HEK293 (cell line): Measurements from ENCODE around the gene MED14.

Source experiments
- CTCF ChIA-PET: fragments of 350-600 bp; formaldehyde crosslinking; extraction: SDS; loops from one replicate; lab custom pipeline; 2021; ENCODE audit warnings: antibody characterized with exemption; lab: Yijun Ruan, JAX
- POLR2A ChIA-PET: fragments of 300-600 bp; formaldehyde crosslinking; extraction: SDS; loops from one replicate; lab custom pipeline; 2020; ENCODE audit warnings: antibody characterized with exemption, inconsistent platforms; lab: Yijun Ruan, JAX
- H3K27ac ChIP-seq: fragments of 200-500 bp; sonication (Bioruptor generic); 2 replicates; pipeline ENCODE4 v1.5.1; 2014; ENCODE audit warnings: low read depth, low read length, control low read depth, inconsistent platforms; ENCODE audit errors: extremely low read depth
- H3K36me3 ChIP-seq, 2 experiments: fragments of 200-500 bp in 1 of 2; sonication (Bioruptor generic) in 1 of 2; 1 replicate in 1 of 2; 2 replicates in 1 of 2; pipeline ENCODE4 v1.5.1; 2014 to 2017; ENCODE audit warnings: inconsistent platforms in 2 of 2, low read length in 2 of 2; ENCODE audit not compliant: control insufficient read depth in 2 of 2, insufficient read depth in 1 of 2
- H3K4me1 ChIP-seq: fragments of 200-500 bp; sonication (Bioruptor generic); 2 replicates; pipeline ENCODE4 v1.5.1; 2014; ENCODE audit warnings: mild to moderate bottlenecking, low read length, inconsistent platforms; ENCODE audit not compliant: control insufficient read depth, insufficient read depth
- H3K4me3 ChIP-seq: 2 replicates; pipeline ENCODE4 v1.5.1; 2011; ENCODE audit warnings: low read depth, mild to moderate bottlenecking, control low read depth, low read length, moderate library complexity
- H3K9me3 ChIP-seq: fragments of 200-500 bp; sonication (Bioruptor generic); 2 replicates; pipeline ENCODE4 v1.5.1; 2014; ENCODE audit warnings: low read depth, low read length, inconsistent platforms; ENCODE audit not compliant: control insufficient read depth, insufficient read depth
- EGR2 ChIP-seq: fragments of 450-650 bp; formaldehyde crosslinking; IDR thresholded peaks from 2 replicates; pipeline ENCODE4 v1.5.1; 2016; ENCODE audit warnings: low read depth, missing biosample characterization, missing genetic modification characterization
- REPIN1 ChIP-seq: fragments of 450-650 bp; formaldehyde crosslinking; IDR thresholded peaks from 2 replicates; pipeline ENCODE4 v1.5.1; 2017; ENCODE audit warnings: missing biosample characterization, missing genetic modification characterization, low read depth
- SALL2 ChIP-seq: fragments of 450-650 bp; formaldehyde crosslinking; IDR thresholded peaks from 2 replicates; pipeline ENCODE4 v1.5.0; 2017; ENCODE audit warnings: missing biosample characterization, mild to moderate bottlenecking, missing genetic modification characterization, borderline replicate concordance
- SP7 ChIP-seq: fragments of 450-650 bp; formaldehyde crosslinking; IDR thresholded peaks from 2 replicates; pipeline ENCODE4 v1.5.1; 2016; ENCODE audit warnings: missing biosample characterization, missing genetic modification characterization
- ZBTB6 ChIP-seq: fragments of 450-650 bp; formaldehyde crosslinking; IDR thresholded peaks from 2 replicates; pipeline ENCODE4 v1.5.1; 2017; ENCODE audit warnings: missing biosample characterization, missing genetic modification characterization
- ZFP69B ChIP-seq: fragments of 450-650 bp; formaldehyde crosslinking; IDR thresholded peaks from 2 replicates; pipeline ENCODE4 v1.5.1; 2016; ENCODE audit warnings: missing biosample characterization, missing genetic modification characterization
- ZNF132 ChIP-seq: fragments of 450-650 bp; formaldehyde crosslinking; IDR thresholded peaks from 2 replicates; pipeline ENCODE4 v1.5.1; 2017; ENCODE audit warnings: missing biosample characterization, missing genetic modification characterization, borderline replicate concordance
- ZNF155 ChIP-seq: fragments of 450-650 bp; formaldehyde crosslinking; IDR thresholded peaks from 2 replicates; pipeline ENCODE4 v1.5.1; 2016; ENCODE audit warnings: missing biosample characterization, missing genetic modification characterization
- ZNF398 ChIP-seq: fragments of 450-650 bp; formaldehyde crosslinking; IDR thresholded peaks from 2 replicates; pipeline ENCODE4 v1.5.1; 2017; ENCODE audit warnings: missing biosample characterization, missing genetic modification characterization
- ZNF670 ChIP-seq: fragments of 450-650 bp; formaldehyde crosslinking; IDR thresholded peaks from 2 replicates; pipeline ENCODE4 v1.5.1; 2016; ENCODE audit warnings: missing biosample characterization, missing genetic modification characterization, low read depth
- ZNF830 ChIP-seq: fragments of 450-650 bp; IDR thresholded peaks from 2 replicates; pipeline ENCODE4 v1.5.0; 2018; ENCODE audit warnings: missing biosample characterization, missing genetic modification characterization, low read depth, mild to moderate bottlenecking, moderate library complexity
- TF ChIP-seq, protein P1 (sequence below): fragments of 450-650 bp; formaldehyde crosslinking; IDR thresholded peaks from 2 replicates; pipeline ENCODE4 v1.5.1; 2017; ENCODE audit warnings: missing biosample characterization, missing genetic modification characterization
- TF ChIP-seq, protein P2 (sequence below): fragments of 450-650 bp; formaldehyde crosslinking; IDR thresholded peaks from 2 replicates; pipeline ENCODE4 v1.5.1; 2016; ENCODE audit warnings: missing biosample characterization, missing genetic modification characterization

Gene MED14

DNA sequence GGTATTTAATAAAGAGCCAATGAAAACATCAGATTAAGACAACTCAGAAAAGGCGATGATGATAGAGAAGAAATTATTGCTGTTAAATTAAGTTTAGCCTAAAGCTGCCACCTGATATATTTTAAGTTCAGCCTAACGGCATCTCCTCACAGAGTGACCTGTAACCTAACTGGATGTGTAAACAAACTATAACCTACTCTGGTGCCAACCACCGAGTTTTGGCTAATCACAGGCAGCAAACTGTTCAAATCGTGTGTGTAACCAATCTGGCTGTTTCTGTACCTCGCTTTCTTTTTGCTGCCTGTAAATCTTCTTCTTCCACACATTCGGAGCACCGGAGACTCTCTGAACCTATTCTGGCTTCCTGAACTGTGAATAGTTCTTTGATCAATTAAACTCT is 37.8 kb upstream of the MED14 start (continued):
- TF ChIP-seq EGR2 (tag by site-specific recombination) (no peak), ZNF155 (tag by site-specific recombination) (no peak), SALL2 (tag by site-specific recombination) (no peak), ZNF132 (tag by site-specific recombination) (no peak)

DNA sequence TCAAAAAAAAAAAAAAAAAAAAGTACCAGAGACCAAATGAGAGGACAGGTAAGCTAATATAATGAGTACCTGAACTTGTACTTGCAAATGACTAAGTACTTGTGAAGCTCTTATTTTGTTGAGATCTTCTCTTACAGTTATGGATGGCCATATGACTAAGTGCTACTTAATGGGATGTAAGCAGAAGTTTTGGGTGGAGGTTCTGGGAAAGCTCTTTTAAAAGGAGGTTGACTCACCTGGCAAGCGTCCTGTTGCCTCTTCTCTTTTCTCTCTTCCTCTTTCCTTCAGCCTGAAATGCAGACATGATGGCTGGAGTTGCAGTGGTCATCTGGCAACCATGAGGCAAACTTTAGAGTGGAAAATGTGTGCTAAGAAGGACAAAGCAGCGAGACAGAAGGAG is 36.9 kb upstream of the MED14 start:
- H3K4me1 ChIP-seq: no peaks in the 10 kb centered on the region
- H3K27ac ChIP-seq: no peak overlapping the region
- TF ChIP-seq ZBTB6 (tag by site-specific recombination) (no peak), ZNF670 (tag by site-specific recombination) (no peak), ZNF830 (tag by site-specific recombination) (no peak), ZNF398 (tag by site-specific recombination) (no peak), ZFP69B (tag by site-specific recombination) (no peak), REPIN1 (tag by site-specific recombination) (no peak), SALL2 (tag by site-specific recombination) (no peak)
- TF ChIP-seq, protein P1, sequence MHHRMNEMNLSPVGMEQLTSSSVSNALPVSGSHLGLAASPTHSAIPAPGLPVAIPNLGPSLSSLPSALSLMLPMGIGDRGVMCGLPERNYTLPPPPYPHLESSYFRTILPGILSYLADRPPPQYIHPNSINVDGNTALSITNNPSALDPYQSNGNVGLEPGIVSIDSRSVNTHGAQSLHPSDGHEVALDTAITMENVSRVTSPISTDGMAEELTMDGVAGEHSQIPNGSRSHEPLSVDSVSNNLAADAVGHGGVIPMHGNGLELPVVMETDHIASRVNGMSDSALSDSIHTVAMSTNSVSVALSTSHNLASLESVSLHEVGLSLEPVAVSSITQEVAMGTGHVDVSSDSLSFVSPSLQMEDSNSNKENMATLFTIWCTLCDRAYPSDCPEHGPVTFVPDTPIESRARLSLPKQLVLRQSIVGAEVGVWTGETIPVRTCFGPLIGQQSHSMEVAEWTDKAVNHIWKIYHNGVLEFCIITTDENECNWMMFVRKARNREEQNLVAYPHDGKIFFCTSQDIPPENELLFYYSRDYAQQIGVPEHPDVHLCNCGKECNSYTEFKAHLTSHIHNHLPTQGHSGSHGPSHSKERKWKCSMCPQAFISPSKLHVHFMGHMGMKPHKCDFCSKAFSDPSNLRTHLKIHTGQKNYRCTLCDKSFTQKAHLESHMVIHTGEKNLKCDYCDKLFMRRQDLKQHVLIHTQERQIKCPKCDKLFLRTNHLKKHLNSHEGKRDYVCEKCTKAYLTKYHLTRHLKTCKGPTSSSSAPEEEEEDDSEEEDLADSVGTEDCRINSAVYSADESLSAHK (tag by site-specific recombination): no peak
- H3K4me3 ChIP-seq: no peak overlapping the region
- CTCF ChIA-PET: interaction anchor here (0.9 kb wide), 1 partner anchor 168 kb away, joined by 5 read pairs; no protein-coding TSS in a partner anchor
- no peaks in the 10 kb centered on the region for H3K9me3 ChIP-seq
- POLR2A ChIA-PET: no interaction called here
- no peaks in the 10 kb centered on the region for H3K36me3 ChIP-seq

DNA sequence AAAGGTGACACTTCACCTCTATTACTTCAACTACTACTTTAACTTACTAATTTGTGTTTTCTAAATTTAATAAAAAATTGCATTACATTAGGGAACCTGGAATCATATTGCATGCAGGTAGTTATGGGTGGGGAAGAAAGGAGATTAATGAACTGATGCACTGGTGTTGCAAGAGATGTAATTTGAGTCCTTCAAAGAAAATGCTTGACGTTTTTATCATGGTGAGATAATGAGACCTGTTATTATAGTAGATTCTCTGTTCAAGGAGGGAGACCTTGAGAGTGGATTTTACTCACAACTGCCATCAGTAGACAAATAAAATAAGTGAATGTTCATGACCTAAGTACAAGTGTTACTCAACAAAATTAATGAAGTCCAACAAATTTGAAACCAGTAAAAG is 26.4 kb upstream of the MED14 start:
- Histone ChIP-seq H3K9me3 (no peaks in the 10 kb centered on the region), H3K27ac (no peak overlapping the region), H3K4me1 (peaks cover 4% of the 10 kb centered on the region; the same call in 1 of the 2 replicates), H3K36me3 (no peaks in the 10 kb centered on the region), H3K4me3 (no peak overlapping the region)
- POLR2A ChIA-PET: no interaction called here
- TF ChIP-seq, protein P2, sequence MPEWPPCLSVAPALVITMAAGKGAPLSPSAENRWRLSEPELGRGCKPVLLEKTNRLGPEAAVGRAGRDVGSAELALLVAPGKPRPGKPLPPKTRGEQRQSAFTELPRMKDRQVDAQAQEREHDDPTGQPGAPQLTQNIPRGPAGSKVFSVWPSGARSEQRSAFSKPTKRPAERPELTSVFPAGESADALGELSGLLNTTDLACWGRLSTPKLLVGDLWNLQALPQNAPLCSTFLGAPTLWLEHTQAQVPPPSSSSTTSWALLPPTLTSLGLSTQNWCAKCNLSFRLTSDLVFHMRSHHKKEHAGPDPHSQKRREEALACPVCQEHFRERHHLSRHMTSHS: no peak
- 0 out of 2 replicates have a peak, but pooled peaks have one; percentile 31 for TF ChIP-seq SP7 (tag by site-specific recombination)
- CTCF ChIA-PET: interaction anchor here (0.7 kb wide), 1 partner anchor 65 kb away, joined by 3 read pairs; no protein-coding TSS in a partner anchor
